Measurements from ENCODE around the gene CDCP2.

GRCh38 chr1:54177726-54178125 is 24.9 kb upstream of the CDCP2 start:
- TF ChIP-seq CTCF (IDR thresholded peaks at IDR 0.05) (no peak), POLR2AphosphoS5 (IDR thresholded peaks at IDR 0.05) (no peak)
